Adrenal gland (tissue), 12 donors: ENCODE data around the gene PTPRN2. TPM values are rescaled to one million over a fixed set of nuclear protein-coding genes. Genes with fewer than 3 reads are reported as not detected.

Source experiments
- DNase-seq, 7 donors: peaks; one replicate each; pipeline ENCODE4 v3.0.0-alpha.2; 2019 to 2020
- H3K27ac ChIP-seq, 5 donors: fragments of 200-600 bp; sonication (generic) in 4 of 5; 1 replicate in 3 of 5; 2 replicates in 2 of 5; pipeline versions ENCODE4 v1.5.1 to v1.8.0; 2016 to 2020; ENCODE audit warnings: mild to moderate bottlenecking in 1 of 5
- H3K27me3 ChIP-seq: fragments of 200-600 bp; 2 replicates; pipeline ENCODE4 v1.8.0; 2021
- H3K36me3 ChIP-seq, 2 donors: fragments of 200-600 bp; replicated peaks in 1 of 2; 1 replicate in 1 of 2; 2 replicates in 1 of 2; pipeline versions ENCODE4 v1.5.1 to v1.8.0; 2018 to 2022
- H3K4me1 ChIP-seq, 2 donors: fragments of 200-600 bp; replicated peaks in 1 of 2; 1 replicate in 1 of 2; 2 replicates in 1 of 2; pipeline versions ENCODE4 v1.5.1 to v1.8.0; 2018 to 2021
- H3K4me3 ChIP-seq, 4 donors: fragments of 200-600 bp; sonication (generic) in 3 of 4; one replicate each; pipeline ENCODE4 v1.5.1; 2016 to 2018
- H3K9me3 ChIP-seq, 3 donors: fragments of 200-600 bp; sonication (generic) in 1 of 3; replicated peaks in 1 of 3; 1 replicate in 2 of 3; 2 replicates in 1 of 3; pipeline versions ENCODE4 v1.5.1 to v1.8.0; 2016 to 2021
- CTCF ChIP-seq, 6 experiments: fragments of 450-650 bp in 4 of 6; fragments of 200-600 bp in 2 of 6; sonication (generic) in 1 of 6; IDR thresholded peaks; 1 replicate in 5 of 6; 2 replicates in 1 of 6; pipeline versions ENCODE4 v1.5.1 to v1.8.0; 2016 to 2021; ENCODE audit warnings: antibody characterized with exemption in 6 of 6, mild to moderate bottlenecking in 2 of 6, moderate library complexity in 1 of 6
- POLR2A ChIP-seq, 2 donors: fragments of 450-650 bp; IDR thresholded peaks; one replicate each; pipeline ENCODE4 v1.6.1; 2017; ENCODE audit warnings: antibody characterized with exemption in 2 of 2, mild to moderate bottlenecking in 2 of 2, moderate library complexity in 1 of 2
- WGBS, 4 donors: extraction: QIAGEN DNeasy Blood & Tissue Kit in 2 of 4; methylation state at CpG; one replicate each; pipeline versions ENCODE4 v1.1.5 to v1.1.7; 2013 to 2017; 5-methylcytosine and 5-hydroxymethylcytosine counted together
- intact Hi-C, 2 donors: fragments of 100-400 bp; cut with DNase I; formaldehyde crosslinking; loops; one replicate each; pipeline versions ENCODE4 v1.14.1 to v1.15.0; 2022 to 2023
- polyA plus RNA-seq, 3 donors: library from polyadenylated mRNA; stranded (reverse); fragments of 200-250 nt in 2 of 3; fragments of 350-450 nt in 1 of 3; fragmentation: Illumina TruSeq in 1 of 3; extraction: RNeasy Lipid Tissue Mini Kit (QIAGEN cat#74804) in 1 of 3; gene quantifications; one replicate each; pipeline ENCODE4 v1.2.3, GENCODE V29; 2013 to 2014
- total RNA-seq, 9 donors: library from RNA; depleted of rRNA in 4 of 9; stranded (reverse); fragments of >200 nt in 4 of 9; fragments of 120-200 nt in 1 of 9; fragmentation: NEBNext Ultra II Directional in 1 of 9; extraction: Animal tissue kit (Norgen Biotek cat#: 25700) in 1 of 9; gene quantifications; one replicate each; pipeline versions ENCODE4 v1.1.0 to v1.2.4, GENCODE V29; 2013 to 2023
- donor health status: healthy with polysubstance abuse.
- donor health status: Bipolar disorder and iron deficiency.
- donor health status: DM: yes; HTN: yes; CAD: no.
- donor health status: DM: no; HTN: no; CAD: no.
- donor health status: DM: no; HTN: no; CAD: no.
- donor health status: DM: yes; HTN: yes; CAD: no.

Gene PTPRN2
- total and polyA plus RNA-seq, 12 donors, result 2.2 to 16.2 (median 3.4) TPM

GRCh38 chr7:158530800-158531609, 56.6 kb downstream of the PTPRN2 start:
- no peak for DNase-seq
- H3K27ac ChIP-seq, result no peak overlapping the region
- no peak overlapping the region for H3K4me3 ChIP-seq
- 77 to 86% (median 84%) methylated on average over 20 to 24 of the region's 24 CpGs for WGBS, 4 donors
- no peaks in the 10 kb centered on the region for H3K36me3 ChIP-seq
- no peaks in the 10 kb centered on the region for H3K9me3 ChIP-seq
- intact Hi-C loops, result no loop called here
- no peak for TF ChIP-seq CTCF (IDR thresholded peaks at IDR 0.05)
- no peak for TF ChIP-seq POLR2A (IDR thresholded peaks at IDR 0.05)
- H3K27me3 ChIP-seq, result no peaks in the 10 kb centered on the region
- H3K4me1 ChIP-seq, result no peaks in the 10 kb centered on the region

- intact Hi-C loops, result no loop called here
- no peak for DNase-seq
- H3K27ac ChIP-seq, result no peak overlapping the region
- H3K27me3 ChIP-seq, result no peaks in the 10 kb centered on the region
- TF ChIP-seq POLR2A (IDR thresholded peaks at IDR 0.05) (no peak), CTCF (IDR thresholded peaks at IDR 0.05) (no peak)
- H3K4me3 ChIP-seq, result no peak overlapping the region
- H3K9me3 ChIP-seq, result no peaks in the 10 kb centered on the region
- H3K36me3 ChIP-seq, result no peaks in the 10 kb centered on the region
- no peaks in the 10 kb centered on the region for H3K4me1 ChIP-seq
- 77 to 84% (median 79%) methylated on average over 12 to 21 of the region's 21 CpGs for WGBS, 4 donors
Measured at GRCh38 chr7:158529181-158530096, 58.2 kb downstream of the PTPRN2 start.

- no peaks in the 10 kb centered on the region for H3K4me1 ChIP-seq
- TF ChIP-seq CTCF (IDR thresholded peaks at IDR 0.05) (no peak), POLR2A (IDR thresholded peaks at IDR 0.05) (no peak)
- intact Hi-C loops, result no loop called here
- no peaks in the 10 kb centered on the region for H3K9me3 ChIP-seq
- no peak overlapping the region for H3K4me3 ChIP-seq
- H3K27me3 ChIP-seq, result no peaks in the 10 kb centered on the region
- H3K27ac ChIP-seq, result no peak overlapping the region
- no peaks in the 10 kb centered on the region for H3K36me3 ChIP-seq
- DNase-seq, result no peak
- 40 to 81% (median 72%) methylated on average over 5 to 14 of the region's 14 CpGs for WGBS, 4 donors
Measured at GRCh38 chr7:158527915-158528502, 59.6 kb downstream of the PTPRN2 start.

GRCh38 chr7:158527495-158527894, 60.1 kb downstream of the PTPRN2 start:
- H3K27ac ChIP-seq, result no peak overlapping the region
- no peaks in the 10 kb centered on the region for H3K4me1 ChIP-seq
- WGBS, 4 donors, result 76 to 87% (median 79%) methylated on average over 5 to 10 of the region's 10 CpGs
- H3K36me3 ChIP-seq, result no peaks in the 10 kb centered on the region
- H3K4me3 ChIP-seq, result no peak overlapping the region
- intact Hi-C loops, result no loop called here
- DNase-seq, result no peak
- H3K27me3 ChIP-seq, result no peaks in the 10 kb centered on the region
- TF ChIP-seq POLR2A (IDR thresholded peaks at IDR 0.05) (no peak), CTCF (IDR thresholded peaks at IDR 0.05) (no peak)
- no peaks in the 10 kb centered on the region for H3K9me3 ChIP-seq
